AG20443 (cell line): ENCODE results near the gene ZNF710.

Source experiments
- DNase-seq: peaks from one replicate; pipeline ENCODE4 v3.0.0; 2012; ENCODE audit warnings: low spot score, mixed read lengths

The ZNF710 gene

GRCh38 chr15:90082140-90082715 lies 81.1 kb downstream of the ZNF710 start:
- no peak for DNase-seq

GRCh38 chr15:90083419-90083818 lies 82.3 kb downstream of the ZNF710 start:
- DNase-seq, result no peak

- DNase-seq, result no peak
Observed at GRCh38 chr15:90083954-90084607, 83.0 kb downstream of the ZNF710 start.

GRCh38 chr15:90084876-90085423 lies 83.8 kb downstream of the ZNF710 start:
- DNase-seq, result no peak

GRCh38 chr15:90085565-90085964 lies 84.4 kb downstream of the ZNF710 start:
- no peak for DNase-seq

- peak; percentile 63 for DNase-seq
Observed at GRCh38 chr15:90086868-90087268, 85.7 kb downstream of the ZNF710 start.

- DNase-seq, result peak; percentile 42
Observed at GRCh38 chr15:90087454-90088154, 86.5 kb downstream of the ZNF710 start.

- no peak for DNase-seq
Observed at GRCh38 chr15:90090226-90090848, 89.2 kb downstream of the ZNF710 start.

GRCh38 chr15:90091156-90091931 lies 90.2 kb downstream of the ZNF710 start:
- DNase-seq, result no peak

- no peak for DNase-seq
Observed at GRCh38 chr15:90095521-90095959, 94.4 kb downstream of the ZNF710 start.

GRCh38 chr15:90097475-90097874 lies 96.4 kb downstream of the ZNF710 start:
- no peak for DNase-seq

- no peak for DNase-seq
Observed at GRCh38 chr15:90099072-90099867, 98.1 kb downstream of the ZNF710 start.

- DNase-seq, result peak; percentile 64
Observed at GRCh38 chr15:90099868-90100831, 99.0 kb downstream of the ZNF710 start.

- no peak for DNase-seq
Observed at GRCh38 chr15:90101130-90101968, 100.2 kb downstream of the ZNF710 start.

- peak; percentile 97 for DNase-seq
Observed at GRCh38 chr15:90101969-90102890, 101.1 kb downstream of the ZNF710 start, which contains the start of gene IDH2. Gene IDH2 (minus strand): TSS chr15:90102468. CDS start chr15:90102390, 78 bp downstream.

GRCh38 chr15:90103701-90104329 lies 102.7 kb downstream of the ZNF710 start:
- no peak for DNase-seq

- no peak for DNase-seq
Observed at GRCh38 chr15:90104551-90104950, 103.4 kb downstream of the ZNF710 start.
